HCT116 (cell line): ENCODE measurements around the gene PIK3R1. TPM values are rescaled to one million over a fixed set of nuclear protein-coding genes. Genes with fewer than 3 reads are reported as not detected.

Experiments used
- ATAC-seq: fragments of 200-7000 bp; cut with Tn5 transposase; 2 replicates; pipeline ENCODE4 v1.9.1; 2020; ENCODE audit warnings: mild to moderate bottlenecking, moderate library complexity
- BruUV-seq: library from RNA; stranded (reverse); fragments of 400-500 nt; replicated peaks from 2 replicates; lab custom pipeline; 2021; lab: Mats Ljungman, UMichigan
- CTCF ChIA-PET: fragments of 300-600 bp; sonication (Branson Sonifier 250); formaldehyde crosslinking; loops from one replicate; lab custom pipeline; 2021; ENCODE audit warnings: antibody characterized with exemption; lab: Charles Lee
- POLR2A ChIA-PET: fragments of 300-600, 350-600 bp; sonication (Branson Sonifier 250); formaldehyde crosslinking; loops from one replicate; lab custom pipeline; 2021; ENCODE audit warnings: antibody characterized with exemption; lab: Charles Lee
- RAD21 ChIA-PET, 2 experiments: fragments of 300-600 bp; sonication (Branson Sonifier 250); formaldehyde crosslinking; loops; one replicate each; lab custom pipeline; 2023; ENCODE audit warnings: low total read pairs in 2 of 2; ENCODE audit not compliant: uncharacterized antibody in 2 of 2, unreplicated experiment in 2 of 2, low non-redundant PET in 1 of 2; lab: Charles Lee
- DNase-seq: peaks from one replicate; pipeline ENCODE4 v3.0.0-alpha.2; 2010; ENCODE audit warnings: low read depth, low spot score
- H2AFZ ChIP-seq: fragments of 200-600 bp; shearing (Covaris generic), sonication (generic); 2 replicates; pipeline ENCODE4 v1.6.1; 2017; ENCODE audit warnings: low read depth, mixed run types, mixed read lengths, antibody characterized with exemption, low read length; ENCODE audit not compliant: poor library complexity, severe bottlenecking
- H3K27ac ChIP-seq: 2 replicates; pipeline ENCODE4 v1.5.1; 2012; ENCODE audit warnings: low read depth, low read length
- H3K27me3 ChIP-seq: fragments of 200-600 bp; sonication (generic); 2 replicates; pipeline ENCODE4 v1.6.1; 2016; ENCODE audit warnings: mixed run types, low read length, mixed read lengths; ENCODE audit not compliant: insufficient read depth
- H3K36me3 ChIP-seq, 2 experiments: fragments of 200-500 bp in 1 of 2; fragments of 200-600 bp in 1 of 2; sonication (Bioruptor generic) in 1 of 2; sonication (generic) in 1 of 2; 2 replicates each; pipeline versions ENCODE4 v1.5.1 to v1.6.1; 2014 to 2016; ENCODE audit warnings: low read length in 2 of 2, inconsistent platforms in 1 of 2, mixed read lengths in 1 of 2, mixed run types in 1 of 2; ENCODE audit not compliant: insufficient read depth in 2 of 2, control insufficient read depth in 1 of 2
- H3K4me1 ChIP-seq, 2 experiments: fragments of 200-600 bp in 1 of 2; sonication (generic) in 1 of 2; 2 replicates each; pipeline versions ENCODE4 v1.5.1 to v1.6.1; 2012 to 2017; ENCODE audit warnings: low read length in 2 of 2, inconsistent platforms in 1 of 2, mild to moderate bottlenecking in 1 of 2, mixed read lengths in 1 of 2, mixed run types in 1 of 2, moderate library complexity in 1 of 2; ENCODE audit not compliant: insufficient read depth in 2 of 2, control insufficient read depth in 1 of 2
- H3K4me2 ChIP-seq: fragments of 200-600 bp; sonication (generic); 2 replicates; pipeline ENCODE4 v1.6.1; 2017; ENCODE audit warnings: mixed run types, low read length, mixed read lengths
- H3K4me3 ChIP-seq, 2 experiments: fragments of 200-600 bp in 1 of 2; sonication (generic) in 1 of 2; replicated peaks in 1 of 2; 2 replicates each; pipeline ENCODE4 v1.5.1; 2011 to 2016; ENCODE audit warnings: low read length in 2 of 2, control low read depth in 1 of 2, low read depth in 1 of 2, mild to moderate bottlenecking in 1 of 2, mixed read lengths in 1 of 2, mixed run types in 1 of 2
- H3K79me2 ChIP-seq: fragments of 200-600 bp; sonication (generic); 2 replicates; pipeline ENCODE4 v1.6.1; 2017; ENCODE audit warnings: mild to moderate bottlenecking, mixed run types, low read length, moderate library complexity, mixed read lengths; ENCODE audit not compliant: insufficient read depth
- H3K9ac ChIP-seq: fragments of 200-600 bp; sonication (generic); 2 replicates; pipeline ENCODE4 v1.6.1; 2016; ENCODE audit warnings: low read length, mixed read lengths
- H3K9me2 ChIP-seq: fragments of 200-600 bp; sonication (generic), shearing (Covaris generic); 2 replicates; pipeline ENCODE4 v1.6.1; 2017; ENCODE audit warnings: mixed run types, mild to moderate bottlenecking, moderate library complexity; ENCODE audit not compliant: insufficient read depth
- H3K9me3 ChIP-seq, 2 experiments: fragments of 200-500 bp in 1 of 2; fragments of 200-600 bp in 1 of 2; sonication (Bioruptor generic) in 1 of 2; sonication (generic) in 1 of 2; 2 replicates each; pipeline ENCODE4 v1.6.1; 2014 to 2017; ENCODE audit warnings: low read length in 2 of 2, mixed read lengths in 2 of 2, inconsistent platforms in 1 of 2, low read depth in 1 of 2, mild to moderate bottlenecking in 1 of 2, mixed run types in 1 of 2, moderate library complexity in 1 of 2; ENCODE audit not compliant: control insufficient read depth in 1 of 2, insufficient read depth in 1 of 2
- H4K20me1 ChIP-seq: fragments of 200-600 bp; sonication (generic), shearing (Covaris generic); 2 replicates; pipeline ENCODE4 v1.6.1; 2017; ENCODE audit warnings: mixed run types, mild to moderate bottlenecking, moderate library complexity; ENCODE audit not compliant: insufficient read depth
- ATF3 ChIP-seq: IDR thresholded peaks from 2 replicates; pipeline ENCODE4 v1.6.1; 2012
- CBX3 ChIP-seq: IDR thresholded peaks from 2 replicates; pipeline ENCODE4 v1.6.1; 2012; ENCODE audit warnings: low read depth
- CEBPB ChIP-seq: IDR thresholded peaks from 2 replicates; pipeline ENCODE4 v1.6.1; 2012; ENCODE audit warnings: low read depth
- CTCF ChIP-seq, 3 experiments: fragments of 200-600 bp in 1 of 3; sonication (generic) in 1 of 3; IDR thresholded peaks in 2 of 3; conservative IDR thresholded peaks in 1 of 3; 2 replicates each; pipeline ENCODE4 v1.5.1; 2012 to 2017; ENCODE audit warnings: low read depth in 2 of 3, low read length in 2 of 3, antibody characterized with exemption in 1 of 3, borderline replicate concordance in 1 of 3, control low read depth in 1 of 3, mild to moderate bottlenecking in 1 of 3, mixed read lengths in 1 of 3, mixed run types in 1 of 3, moderate library complexity in 1 of 3; ENCODE audit not compliant: insufficient read depth in 1 of 3
- EGR1 ChIP-seq: IDR thresholded peaks from 2 replicates; pipeline ENCODE4 v1.6.1; 2012; ENCODE audit warnings: low read depth
- EZH2 ChIP-seq: fragments of 200-600 bp; sonication (generic); IDR thresholded peaks from 2 replicates; pipeline ENCODE4 v1.6.1; 2017; ENCODE audit warnings: antibody characterized with exemption, mixed run types
- EZH2phosphoT487 ChIP-seq: fragments of 200-600 bp; IDR thresholded peaks from 2 replicates; pipeline ENCODE4 v1.6.1; 2018; ENCODE audit warnings: antibody characterized with exemption, borderline replicate concordance
- FOSL1 ChIP-seq: IDR thresholded peaks from 2 replicates; pipeline ENCODE4 v1.6.1; 2012; ENCODE audit warnings: low read depth
- JUND ChIP-seq: IDR thresholded peaks from 2 replicates; pipeline ENCODE4 v1.6.1; 2012
- MAX ChIP-seq: IDR thresholded peaks from 2 replicates; pipeline ENCODE4 v1.6.1; 2012
- POLR2A ChIP-seq: IDR thresholded peaks from 2 replicates; pipeline ENCODE4 v1.7.0; 2011; ENCODE audit warnings: borderline replicate concordance; ENCODE audit not compliant: insufficient read depth, insufficient read length; ENCODE audit errors: extremely low read depth
- RAD21 ChIP-seq: IDR thresholded peaks from 2 replicates; pipeline ENCODE4 v1.6.1; 2012; ENCODE audit warnings: low read depth, mild to moderate bottlenecking
- SIN3A ChIP-seq: IDR thresholded peaks from 2 replicates; pipeline ENCODE4 v1.6.1; 2012; ENCODE audit warnings: low read depth
- SP1 ChIP-seq: IDR thresholded peaks from 2 replicates; pipeline ENCODE4 v1.6.1; 2012; ENCODE audit warnings: low read depth
- SRF ChIP-seq: IDR thresholded peaks from 2 replicates; pipeline ENCODE4 v1.6.1; 2012; ENCODE audit warnings: low read depth
- YY1 ChIP-seq: IDR thresholded peaks from 2 replicates; pipeline ENCODE4 v1.6.1; 2011; ENCODE audit warnings: low read length, low read depth, moderate library complexity, mild to moderate bottlenecking; ENCODE audit not compliant: insufficient replicate concordance; ENCODE audit errors: extremely low read depth
- ZFX ChIP-seq: fragments of 450-650 bp; IDR thresholded peaks from 2 replicates; pipeline ENCODE4 v1.6.1; 2017
- ZNF274 ChIP-seq: fragments of 200-500 bp; sonication (Bioruptor generic); IDR thresholded peaks from 2 replicates; pipeline ENCODE4 v1.6.1; 2014; ENCODE audit warnings: mild to moderate bottlenecking, low read depth, low read length, inconsistent platforms
- intact Hi-C: fragments of 100-400 bp; cut with micrococcal nuclease; formaldehyde crosslinking; loops from 2 replicates; pipeline ENCODE4 v1.10.0; 2022
- total RNA-seq: library from RNA; stranded (reverse); gene quantifications from one replicate; pipeline ENCODE4 v1.2.1, GENCODE V29; 2021; ENCODE audit not compliant: unreplicated experiment

PIK3R1 gene
- total RNA-seq, 1 experiment from 2014 or later, result 7.2 TPM

GRCh38 chr5:68181039-68181599, 34.4 kb upstream of the PIK3R1 start:
- ChIA-PET POLR2A (no interaction called here), CTCF (no interaction called here), RAD21 (no interaction called here)
- H3K79me2 ChIP-seq, result no peaks in the 10 kb centered on the region
- no peak overlapping the region for H3K4me3 ChIP-seq
- intact Hi-C loops, result no loop called here
- BruUV-seq, result no TSS peak
- H3K9me3 ChIP-seq, result no peaks in the 10 kb centered on the region
- H3K4me2 ChIP-seq, result no peak overlapping the region
- H4K20me1 ChIP-seq, result no peaks in the 10 kb centered on the region
- no peaks in the 10 kb centered on the region for H3K27me3 ChIP-seq
- TF ChIP-seq YY1, result no peak
- TF ChIP-seq EZH2, result no peak
- no peak for TF ChIP-seq ZFX
- TF ChIP-seq EGR1, result no peak
- no peak for TF ChIP-seq CBX3
- no peak for TF ChIP-seq JUND
- TF ChIP-seq MAX, result no peak
- H3K4me1 ChIP-seq, result peaks cover 6% of the 10 kb centered on the region in 2 experiments; a peak in 3 of 4 replicates
- DNase-seq (no peak), ATAC-seq (no peak)
- no peak overlapping the region for H2AFZ ChIP-seq
- no peaks in the 10 kb centered on the region for H3K9me2 ChIP-seq
- no peaks in the 10 kb centered on the region for H3K36me3 ChIP-seq
- no peak overlapping the region for H3K9ac ChIP-seq
- no peak overlapping the region for H3K27ac ChIP-seq

- Histone ChIP-seq H3K4me1 (peaks cover 6% of the 10 kb centered on the region in 2 experiments; a peak in 3 of 4 replicates), H3K4me3 (no peak overlapping the region), H4K20me1 (no peaks in the 10 kb centered on the region), H3K36me3 (no peaks in the 10 kb centered on the region), H3K9ac (no peak overlapping the region), H3K9me2 (no peaks in the 10 kb centered on the region), H3K27ac (no peak overlapping the region), H3K27me3 (no peaks in the 10 kb centered on the region), H2AFZ (no peak overlapping the region), H3K4me2 (no peak overlapping the region), H3K79me2 (no peaks in the 10 kb centered on the region), H3K9me3 (no peaks in the 10 kb centered on the region)
- intact Hi-C loops, result no loop called here
- ATAC-seq, result no peak
- no TSS peak for BruUV-seq
- TF ChIP-seq CEBPB (no peak), SIN3A (no peak), ATF3 (no peak), CBX3 (no peak), EZH2 (no peak), FOSL1 (no peak), MAX (no peak), SRF (no peak), RAD21 (no peak), SP1 (no peak), ZNF274 (no peak), JUND (no peak), ZFX (no peak), POLR2A (no peak), CTCF (IDR thresholded peaks at IDR 0.05 in 2 of 3, conservative IDR thresholded peaks at IDR 0.05 in 1 of 3; ENCODE audit: borderline replicate concordance in 1 of 3, insufficient read depth in 1 of 3, low read depth in 2 of 3, low read length in 2 of 3) (no peak), EZH2phosphoT487 (no peak)
- ChIA-PET RAD21 (no interaction called here), CTCF (no interaction called here), POLR2A (no interaction called here)
- no peak for DNase-seq
Observed at GRCh38 chr5:68182094-68182493, 33.5 kb upstream of the PIK3R1 start.
